ENCODE results near the gene SYF2.
"Not testable (repeated sequence)": the region's sequence is repeated elsewhere in the genome, so short reads cannot be mapped to it uniquely, and the experiment has no call there.

SYF2 gene

DNA sequence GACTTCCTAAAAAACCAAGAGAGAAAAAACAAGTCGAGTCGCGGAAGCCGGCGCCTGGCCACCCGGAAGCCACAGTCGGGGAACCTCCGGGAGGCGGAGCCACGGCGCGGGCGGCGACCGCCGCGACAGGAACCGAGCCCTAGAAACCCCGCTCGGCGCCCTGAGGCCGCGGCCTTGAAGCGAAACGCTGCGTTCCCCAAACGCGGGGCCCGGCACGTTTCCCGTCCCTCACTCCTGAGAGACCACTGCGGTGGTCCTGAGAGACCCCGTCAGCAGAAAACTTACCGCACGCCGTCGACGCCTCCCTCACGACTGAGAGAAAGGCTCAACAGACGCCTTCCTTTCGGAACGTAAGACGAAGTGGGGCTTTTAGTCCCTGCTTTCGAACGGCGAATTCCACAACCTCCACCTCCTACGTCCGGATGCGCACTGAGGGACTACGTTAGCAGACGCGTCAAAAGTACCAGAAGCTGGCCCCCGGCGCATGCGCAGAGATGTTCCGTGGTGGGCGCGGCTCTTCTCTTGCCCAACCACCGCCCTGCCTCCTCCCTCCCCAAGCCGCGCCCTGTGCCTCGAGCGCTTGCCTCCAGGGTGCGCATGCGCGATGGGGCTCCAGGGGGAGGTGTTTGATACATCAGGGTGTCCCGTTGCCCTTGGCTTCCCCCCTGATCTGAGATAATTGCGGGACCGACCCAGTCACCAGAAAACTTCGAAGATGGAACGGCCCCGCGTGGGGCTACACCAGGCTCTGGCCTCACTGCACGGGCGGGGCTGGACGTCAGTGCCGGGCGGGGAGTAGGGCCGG, 14.9 kb upstream of the SYF2 start, which contains the start of gene RSRP1:
Gene RSRP1 (minus strand): TSS at position 431 of the 805 bp plus-strand sequence. CDS start 491 bp downstream, outside the sequence.
- peak within 1 kb of the TSS; percentile 97 for H3K4me3 ChIP-seq (ENCODE audit: low read length)
- peak; percentile 96 for DNase-seq (ENCODE audit: low read depth, low spot score)

DNA sequence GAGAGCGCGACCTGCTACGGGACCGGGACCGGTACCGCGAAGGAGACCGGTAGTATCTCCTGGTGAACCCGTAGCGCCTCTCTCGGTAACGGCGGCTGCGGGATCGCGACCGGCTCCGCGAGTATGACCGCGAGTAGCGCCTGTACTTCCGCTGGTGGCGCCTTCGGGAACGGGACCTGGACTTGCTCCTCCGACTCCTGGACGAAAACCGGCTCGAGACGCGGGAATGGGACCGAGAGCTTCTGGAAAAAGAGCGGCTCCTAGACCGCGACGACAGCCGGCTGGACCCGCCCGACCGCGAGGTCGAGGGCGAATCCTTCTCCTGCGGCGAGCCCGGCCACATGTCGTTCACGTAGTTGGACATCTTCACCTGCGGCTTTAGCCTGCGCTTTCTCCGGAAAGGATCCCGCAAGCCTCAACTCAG, 14.3 kb upstream of the SYF2 start:
- no peak for DNase-seq (ENCODE audit: low read depth, low spot score)
- peak overlapping the region; percentile 97 for H3K4me3 ChIP-seq (ENCODE audit: low read length)

DNA sequence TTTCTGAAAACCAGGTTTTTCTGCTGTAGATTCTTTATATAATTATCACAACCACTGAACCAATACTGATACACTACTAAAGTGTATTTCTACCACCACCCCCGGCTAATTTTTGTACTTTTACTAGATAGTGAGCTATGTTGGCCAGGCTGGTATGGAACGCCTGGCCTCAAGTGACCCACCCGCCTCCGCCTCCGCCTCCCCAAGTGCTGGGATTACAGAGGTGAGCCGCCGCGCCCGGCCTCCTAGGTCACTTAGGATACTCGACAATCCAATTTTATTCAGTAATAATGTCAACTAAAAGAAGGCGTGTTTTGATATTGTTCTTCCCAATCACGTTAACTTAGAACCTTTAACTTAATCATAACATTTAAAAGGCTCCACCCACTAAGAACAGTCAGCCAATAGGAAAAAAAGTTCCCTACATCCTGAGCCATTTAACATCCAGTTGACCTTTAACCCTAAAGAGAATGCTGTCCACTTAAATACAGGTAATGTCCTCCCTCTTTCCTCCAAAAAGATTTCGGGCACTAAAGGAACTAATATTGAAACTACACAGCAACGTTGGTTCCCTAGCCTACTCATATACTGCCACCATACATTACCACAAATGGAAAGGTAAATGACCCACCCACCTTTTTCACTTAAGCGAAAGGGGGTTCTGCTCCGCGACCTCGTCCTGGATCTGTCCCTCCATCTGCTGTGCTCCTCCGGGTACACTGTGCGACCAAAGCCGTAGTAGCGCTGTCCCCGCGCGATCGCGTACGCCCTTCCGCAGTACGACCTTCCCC, 13.7 kb upstream of the SYF2 start:
- DNase-seq (ENCODE audit: low read depth, low spot score) = no peak
- H3K4me3 ChIP-seq (ENCODE audit: low read length) = peak overlapping the region; percentile 97

DNA sequence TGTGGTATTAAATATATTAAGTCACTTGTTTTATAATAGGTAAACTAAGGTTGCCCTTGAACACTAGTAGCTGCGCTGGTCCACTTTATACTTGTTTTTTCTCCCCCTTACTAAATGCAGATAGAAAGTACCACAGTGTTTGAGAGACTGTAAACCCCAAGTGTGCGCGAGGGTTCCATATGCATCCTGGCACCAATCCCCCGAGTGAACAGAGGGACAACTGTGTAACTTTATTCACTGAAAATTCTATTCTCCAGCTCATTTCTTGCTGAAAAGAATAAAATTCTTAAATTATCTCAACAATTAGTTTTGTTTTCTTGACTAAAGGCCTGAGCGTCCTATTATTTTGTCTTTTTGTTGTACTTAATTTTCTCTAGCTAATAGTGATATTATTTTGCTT, 13.1 kb upstream of the SYF2 start:
- H3K4me3 ChIP-seq (ENCODE audit: low read length) = peak overlapping the region; percentile 97; the same call in 1 of the 2 replicates
- DNase-seq (ENCODE audit: low read depth, low spot score) = no peak

DNA sequence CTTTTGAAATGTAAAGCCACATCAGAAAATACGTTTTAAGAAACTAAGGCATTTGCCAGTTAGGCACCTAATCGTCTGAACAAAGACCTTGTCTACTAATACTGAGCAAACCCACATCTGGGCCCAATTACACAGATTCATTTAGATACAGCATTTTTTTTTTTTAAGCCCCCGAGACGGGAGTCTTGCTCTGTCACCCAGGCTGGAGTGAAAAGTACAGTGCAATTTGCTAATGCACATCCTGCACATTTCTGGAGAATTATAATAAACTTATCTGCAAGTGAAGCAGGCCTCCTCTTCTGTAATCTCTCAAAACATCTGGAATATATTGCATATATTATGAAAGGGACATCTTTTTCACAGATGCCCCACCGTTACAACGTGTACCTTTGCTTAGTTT, 11.6 kb upstream of the SYF2 start:
- DNase-seq (ENCODE audit: low read depth, low spot score) = no peak
- H3K4me3 ChIP-seq (ENCODE audit: low read length) = no peak overlapping the region

DNA sequence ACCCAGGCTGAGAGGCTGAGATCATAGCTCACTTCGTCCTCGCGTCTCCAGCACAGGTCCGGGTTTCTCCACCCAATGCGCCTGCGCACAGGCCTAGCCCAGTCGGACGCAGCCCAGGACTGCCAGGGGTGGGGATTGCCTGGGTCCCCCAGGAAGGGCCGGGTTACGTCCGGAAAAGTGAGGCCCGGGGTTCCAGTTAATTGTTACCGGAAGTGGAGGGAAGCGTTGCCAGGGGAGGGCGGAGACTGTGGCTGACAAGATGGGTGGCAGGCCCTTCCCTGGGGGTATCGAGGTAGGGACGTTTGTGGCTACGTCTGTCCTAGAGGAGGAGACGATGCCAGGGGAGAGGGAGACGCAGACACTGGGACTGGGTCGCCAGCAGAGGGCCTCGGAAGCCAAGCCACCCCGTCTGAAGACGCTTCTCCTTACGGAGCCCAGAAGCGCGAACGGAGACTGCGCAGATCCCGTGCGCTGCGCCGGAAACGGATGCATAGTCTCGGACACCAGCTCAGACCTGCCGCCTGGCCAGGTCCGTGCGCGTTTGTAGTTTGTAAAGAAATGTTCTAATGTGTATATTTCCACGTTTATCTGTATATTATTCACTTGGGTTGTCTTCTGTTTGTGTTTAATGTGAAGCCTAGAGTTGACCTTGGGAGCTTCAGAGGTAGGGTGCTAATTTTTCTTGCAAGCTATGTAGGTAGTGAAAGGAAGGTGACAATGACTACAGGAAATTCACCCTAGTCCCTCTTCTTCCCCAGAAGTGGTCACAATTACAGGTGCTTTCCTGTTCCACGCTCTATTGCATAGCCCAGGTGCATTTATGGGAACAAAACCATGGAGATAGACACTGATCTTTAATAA, 7.6 kb upstream of the SYF2 start:
- peak overlapping the region; percentile 65 for H3K4me3 ChIP-seq (ENCODE audit: low read length)
- DNase-seq (ENCODE audit: low read depth, low spot score) = peak; percentile 86

DNA sequence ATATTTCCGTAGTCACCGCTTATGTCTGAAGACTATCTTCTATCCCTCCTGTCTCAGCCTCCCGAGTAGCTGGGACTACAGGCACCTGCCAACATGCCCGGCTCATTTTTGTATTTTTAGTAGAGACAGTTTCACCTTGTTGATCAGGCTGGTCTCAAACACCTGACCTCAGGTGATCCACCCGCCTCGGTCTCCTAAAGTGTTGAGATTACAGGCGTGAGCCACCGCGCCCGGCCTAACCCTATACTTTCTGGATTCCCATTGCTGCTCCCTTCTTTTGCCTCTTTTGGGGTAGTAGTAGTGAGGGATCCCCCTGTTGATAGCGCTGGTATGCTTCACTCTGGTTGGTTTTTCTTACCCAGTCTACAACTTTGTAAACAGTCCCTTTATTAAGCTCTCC, 5.7 kb upstream of the SYF2 start:
- no peak for DNase-seq (ENCODE audit: low read depth, low spot score)
- no peak overlapping the region for H3K4me3 ChIP-seq (ENCODE audit: low read length)

DNA sequence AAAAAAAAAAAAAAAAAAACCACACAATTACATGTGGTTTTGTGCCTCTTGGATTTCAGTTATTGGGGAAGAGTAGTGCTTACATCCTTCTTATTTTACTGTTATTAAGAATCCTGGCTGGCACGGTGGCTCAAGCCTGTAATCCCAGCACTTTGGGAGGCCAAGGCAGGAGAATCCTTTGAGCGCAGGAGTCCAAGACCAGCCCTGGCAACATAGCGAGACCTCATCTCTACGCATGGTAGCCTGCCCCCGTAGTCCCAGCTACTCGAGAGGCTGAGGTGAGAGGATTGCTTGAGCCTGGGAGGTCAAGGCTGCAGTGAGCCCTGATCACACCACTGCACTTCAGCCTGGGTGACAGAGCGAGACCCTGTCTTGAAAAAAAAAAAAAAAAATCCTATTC, 4.0 kb upstream of the SYF2 start:
- not testable (repeated sequence) for H3K4me3 ChIP-seq (ENCODE audit: low read length); DNase-seq (ENCODE audit: low read depth, low spot score)

DNA sequence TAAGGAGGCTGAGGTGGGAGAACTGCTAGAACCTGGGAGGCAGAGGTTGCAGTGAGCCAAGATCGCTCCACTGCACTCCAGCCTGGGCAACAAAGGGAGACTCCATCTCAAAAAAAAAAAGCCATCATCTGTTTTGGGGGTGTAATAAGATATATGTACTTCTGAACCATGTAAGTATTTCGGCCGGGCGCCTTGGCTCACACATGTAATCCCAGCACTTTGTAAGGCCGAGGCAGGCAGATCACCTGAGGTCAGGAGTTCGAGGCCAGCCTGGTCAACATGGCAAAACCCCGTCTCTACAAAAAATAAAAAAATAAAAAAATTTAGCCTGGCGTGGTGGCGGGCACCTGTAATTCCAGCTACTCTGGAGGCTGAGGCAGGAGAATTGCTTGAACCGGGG, 3.1 kb upstream of the SYF2 start:
- not testable (repeated sequence) for H3K4me3 ChIP-seq (ENCODE audit: low read length); DNase-seq (ENCODE audit: low read depth, low spot score)

DNA sequence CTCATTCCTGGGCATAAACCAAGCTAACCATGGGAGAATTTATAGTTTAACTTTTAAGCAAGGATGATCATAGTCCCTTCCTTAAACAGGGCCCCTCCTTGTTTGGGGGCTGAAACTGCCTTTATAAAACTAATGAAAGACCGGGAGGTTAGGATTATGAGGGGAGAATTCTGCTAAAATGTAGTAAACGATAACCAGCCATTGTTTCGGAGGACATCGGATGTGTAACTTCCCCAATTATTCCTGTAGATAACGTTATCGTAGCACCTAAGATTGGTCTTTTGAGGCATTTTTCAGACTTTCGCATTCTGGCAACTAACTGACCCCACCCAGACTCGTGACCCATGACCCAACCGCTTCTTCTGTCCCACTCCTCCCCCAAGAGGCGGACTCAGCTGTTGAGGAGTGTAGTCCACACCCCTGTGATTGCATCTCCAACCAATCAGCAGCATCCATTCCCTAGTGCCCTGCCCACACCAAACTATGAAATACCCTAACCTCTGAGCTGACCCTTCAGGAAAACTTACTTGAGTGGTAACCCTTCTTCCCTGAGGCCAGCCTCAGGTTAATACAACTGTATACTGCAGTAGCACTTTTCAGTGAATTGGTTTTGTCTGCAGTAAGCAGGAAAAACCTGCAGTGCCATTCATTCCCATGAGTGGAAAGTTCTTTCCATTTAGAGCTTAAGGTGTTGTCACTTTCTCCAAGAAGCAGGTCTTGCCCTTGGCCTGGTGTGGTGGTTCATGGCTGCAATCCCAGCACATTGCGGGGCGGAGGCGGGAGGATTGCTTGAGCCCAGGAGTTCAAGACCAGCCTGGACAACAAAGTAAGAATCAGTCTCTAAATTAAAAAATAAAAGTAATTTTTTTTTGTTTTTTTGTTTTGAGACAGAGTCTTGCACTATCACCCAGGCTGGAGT, 823 bp upstream of the SYF2 start:
- DNase-seq (ENCODE audit: low read depth, low spot score) = peak; percentile 71
- H3K4me3 ChIP-seq (ENCODE audit: low read length) = peak overlapping the region; percentile 80

DNA sequence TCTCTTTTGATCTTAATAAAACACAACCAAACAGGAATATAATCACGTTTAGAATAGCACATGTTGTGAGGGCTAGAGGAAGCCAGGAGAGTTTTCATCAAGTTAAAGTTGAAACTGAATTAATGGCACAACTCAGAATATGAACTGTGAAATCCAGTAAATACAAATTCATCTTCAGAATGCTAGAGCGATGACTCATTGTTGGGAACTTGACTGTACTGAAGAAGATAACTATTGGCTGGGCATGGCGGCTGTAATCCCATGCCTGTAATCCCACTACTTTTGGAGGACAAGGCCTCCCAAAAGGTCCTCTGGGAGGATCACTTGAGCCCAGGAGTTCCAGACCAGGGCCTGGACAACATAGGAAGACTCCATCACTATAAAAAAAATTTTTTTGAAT, 8.8 kb downstream of the SYF2 start:
- no peak for DNase-seq (ENCODE audit: low read depth, low spot score)
- H3K4me3 ChIP-seq (ENCODE audit: low read length) = no peak overlapping the region

DNA sequence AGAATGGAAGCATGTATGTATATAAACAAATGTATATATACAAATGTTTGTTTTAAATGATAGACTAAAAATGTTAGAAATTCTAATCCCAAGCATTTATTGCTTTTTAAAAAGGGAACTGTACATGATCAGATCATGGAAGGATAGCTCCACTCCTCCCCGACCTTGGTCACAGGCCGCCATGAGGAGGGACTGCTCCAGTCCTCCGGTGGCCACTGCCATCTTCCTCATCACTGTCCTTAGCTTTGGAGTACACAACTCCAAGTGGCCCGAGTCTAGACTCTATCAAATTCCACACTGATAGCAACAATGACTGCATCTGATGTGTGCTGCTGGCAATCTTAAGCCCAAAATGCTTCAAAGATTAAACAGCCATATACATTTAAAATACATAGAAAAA, 9.7 kb downstream of the SYF2 start:
- no peak for DNase-seq (ENCODE audit: low read depth, low spot score)
- H3K4me3 ChIP-seq (ENCODE audit: low read length) = no peak overlapping the region

DNA sequence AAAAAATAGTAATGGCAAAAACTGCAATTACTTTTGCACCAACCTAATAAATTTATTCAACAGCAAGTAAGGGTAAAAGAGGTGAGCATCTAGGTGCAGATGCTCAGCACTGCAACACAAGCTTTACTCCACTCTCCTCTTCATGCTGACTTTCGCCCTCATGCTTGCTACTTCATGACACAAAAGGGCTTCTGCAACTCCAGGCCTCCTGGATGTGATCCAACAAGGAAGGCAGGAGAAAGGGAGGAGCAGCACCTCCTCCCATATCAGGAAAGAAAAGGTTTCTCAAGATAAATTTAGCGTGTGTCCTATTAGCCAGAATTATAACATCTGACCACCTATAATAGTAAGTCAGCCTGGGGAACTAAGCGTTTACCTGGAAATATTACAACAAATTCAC, 11.6 kb downstream of the SYF2 start:
- no peak for DNase-seq (ENCODE audit: low read depth, low spot score)
- H3K4me3 ChIP-seq (ENCODE audit: low read length) = no peak overlapping the region

DNA sequence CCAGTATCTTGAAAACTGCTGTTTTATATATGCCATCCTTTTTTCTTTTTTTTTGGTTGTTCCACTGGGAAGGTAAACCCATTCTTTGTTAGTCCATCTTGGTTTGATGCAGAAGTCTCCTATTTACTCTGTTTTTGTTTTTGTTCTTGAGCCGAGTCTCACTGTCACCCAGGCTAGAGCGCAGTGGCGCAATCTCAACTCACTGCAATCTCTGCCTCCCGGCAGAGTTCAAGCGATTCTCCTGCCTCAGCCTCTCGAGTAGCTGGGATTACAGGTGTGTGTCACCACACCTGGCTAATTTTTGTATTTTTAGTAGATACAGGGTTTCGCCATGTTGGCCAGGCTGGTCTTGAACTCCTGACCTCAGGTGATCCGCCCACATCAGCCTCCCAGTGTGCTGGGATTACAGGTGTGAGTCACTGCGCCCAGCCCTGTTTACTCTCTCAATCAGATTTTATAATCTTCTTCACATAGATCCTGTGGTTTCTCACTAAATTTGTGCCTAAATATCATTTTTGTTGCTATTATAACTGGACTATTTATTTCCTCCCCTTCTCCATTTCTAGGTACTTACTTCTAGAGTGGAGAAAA, 12.5 kb downstream of the SYF2 start:
- DNase-seq (ENCODE audit: low read depth, low spot score) = no peak
- H3K4me3 ChIP-seq (ENCODE audit: low read length) = no peak overlapping the region

DNA sequence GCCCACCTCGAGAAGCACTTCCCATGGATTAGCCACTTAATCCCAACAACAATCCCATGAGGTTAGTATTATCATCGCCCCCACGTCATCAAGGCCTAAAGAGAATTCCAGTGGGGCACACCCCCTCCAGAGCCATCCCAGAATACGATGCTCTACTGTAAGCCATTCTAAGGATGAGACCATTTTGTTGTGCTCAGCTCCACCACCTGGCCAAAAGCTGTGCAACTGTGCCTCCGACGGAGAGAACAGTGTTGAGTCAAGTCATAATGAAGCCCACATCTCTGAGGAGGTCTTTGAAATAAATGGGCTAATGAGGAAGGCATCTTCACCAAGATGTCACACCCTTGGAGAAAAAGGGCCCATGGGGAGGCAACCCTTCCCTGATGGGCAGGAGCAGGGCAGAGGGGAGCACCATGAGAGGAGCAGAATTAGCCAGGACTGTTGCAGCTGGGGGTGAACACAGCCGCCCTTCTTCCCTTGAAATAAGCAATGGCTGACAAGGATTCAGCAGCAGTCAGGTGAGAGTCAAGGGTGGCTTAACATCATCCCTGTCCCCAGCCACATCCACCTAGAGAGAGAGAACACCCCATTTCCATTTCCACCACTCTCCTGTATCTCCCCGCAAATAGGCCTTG, 14.6 kb downstream of the SYF2 start:
- DNase-seq (ENCODE audit: low read depth, low spot score) = no peak
- no peak overlapping the region for H3K4me3 ChIP-seq (ENCODE audit: low read length)

DNA sequence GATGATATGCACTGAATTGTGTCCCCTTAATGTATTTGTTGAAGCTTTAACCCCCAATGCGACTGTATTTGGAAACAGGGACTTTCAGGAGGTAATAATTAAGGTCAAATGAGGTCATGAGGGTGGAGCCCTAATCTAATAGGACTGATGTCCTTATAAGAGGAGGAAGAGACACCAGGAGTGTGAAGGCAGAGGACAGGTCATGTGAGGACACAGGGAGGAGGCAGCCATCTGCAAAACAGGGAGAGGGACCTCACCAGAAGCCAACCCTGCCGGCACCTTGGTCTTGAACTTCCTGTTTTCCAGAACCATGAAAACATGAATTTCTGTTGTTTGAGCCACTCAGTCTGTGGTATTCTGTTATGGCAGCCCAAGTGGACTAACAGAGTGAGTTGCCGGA, 15.3 kb downstream of the SYF2 start:
- no peak overlapping the region for H3K4me3 ChIP-seq (ENCODE audit: low read length)
- no peak for DNase-seq (ENCODE audit: low read depth, low spot score)

DNA sequence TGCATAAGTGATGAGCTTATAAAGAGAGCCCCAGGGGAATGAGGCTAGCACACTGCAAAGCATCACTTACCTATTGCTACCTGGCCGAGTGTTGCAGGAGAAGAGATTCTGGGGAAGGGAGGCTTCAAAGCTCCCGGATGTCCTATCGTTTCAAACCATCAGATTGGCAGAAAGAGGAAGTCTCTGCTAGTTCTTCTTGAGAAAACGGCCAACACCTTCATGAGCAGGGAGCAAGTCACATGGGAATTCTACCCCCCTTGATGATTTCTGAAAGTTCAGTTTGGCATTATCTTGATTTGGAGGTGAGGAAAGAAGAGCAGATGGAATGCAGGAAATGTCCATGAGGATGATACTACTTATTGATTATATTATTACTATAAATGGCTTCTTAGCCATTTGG, 16.2 kb downstream of the SYF2 start:
- H3K4me3 ChIP-seq (ENCODE audit: low read length) = no peak overlapping the region
- no peak for DNase-seq (ENCODE audit: low read depth, low spot score)

DNA sequence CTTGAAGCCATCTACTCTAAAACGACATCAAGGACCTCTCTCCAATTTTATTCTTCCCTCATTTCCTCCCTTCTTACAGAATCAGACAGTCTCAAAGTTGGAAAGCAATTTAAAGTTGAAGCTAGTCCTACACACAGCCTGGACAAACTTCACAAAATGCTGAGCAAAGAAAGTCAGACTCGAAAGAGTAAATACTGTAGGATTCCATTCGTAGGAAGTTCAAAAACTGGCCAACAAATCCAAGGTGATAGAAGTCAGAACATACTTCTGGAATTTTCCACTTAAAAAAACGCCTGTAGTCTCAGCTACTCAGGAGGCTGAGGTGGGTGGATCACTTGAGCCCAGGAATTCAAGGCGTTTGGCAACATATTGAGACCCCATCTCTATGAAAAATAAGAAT, 19.6 kb downstream of the SYF2 start:
- DNase-seq (ENCODE audit: low read depth, low spot score) = no peak
- H3K4me3 ChIP-seq (ENCODE audit: low read length) = no peak overlapping the region

All from Jurkat, Clone E6-1 (cell line).